Transverse colon (tissue), 4 donors: ENCODE data around the gene CFAP92. TPM values are rescaled to one million over a fixed set of nuclear protein-coding genes. Genes with fewer than 3 reads are reported as not detected.

Source experiments
- DNase-seq: peaks from one replicate; pipeline ENCODE4 v3.0.0-alpha.2; 2019
- H3K27ac ChIP-seq, 4 donors: fragments of 200-600 bp; sonication (generic); 2 replicates each; pipeline ENCODE4 v1.5.1; 2016 to 2018; ENCODE audit warnings: inconsistent platforms in 4 of 4
- H3K27me3 ChIP-seq: fragments of 200-600 bp; sonication (generic); 2 replicates; pipeline ENCODE4 v1.5.1; 2017; ENCODE audit warnings: inconsistent platforms
- H3K36me3 ChIP-seq, 4 donors: fragments of 200-600 bp; sonication (generic); 2 replicates each; pipeline ENCODE4 v1.5.1; 2017 to 2019; ENCODE audit warnings: inconsistent platforms in 4 of 4
- H3K4me1 ChIP-seq, 4 donors: fragments of 200-600 bp; sonication (generic); 2 replicates each; pipeline ENCODE4 v1.5.1; 2017 to 2020; ENCODE audit warnings: inconsistent platforms in 4 of 4
- H3K4me3 ChIP-seq, 4 donors: fragments of 200-600 bp; sonication (generic); 1 replicate in 1 of 4; 2 replicates in 3 of 4; pipeline versions ENCODE4 v1.5.1 to v1.6.1; 2017 to 2019; ENCODE audit warnings: inconsistent platforms in 4 of 4
- H3K9me3 ChIP-seq, 2 donors: fragments of 200-600 bp; sonication (generic); 2 replicates each; pipeline ENCODE4 v1.5.1; 2017 to 2019; ENCODE audit warnings: inconsistent platforms in 2 of 2
- CTCF ChIP-seq, 5 experiments: fragments of 200-600 bp in 3 of 5; fragments of 450-650 bp in 2 of 5; sonication (generic) in 3 of 5; IDR thresholded peaks; 1 replicate in 2 of 5; 2 replicates in 3 of 5; pipeline ENCODE4 v1.5.1; 2016 to 2017; ENCODE audit warnings: antibody characterized with exemption in 5 of 5, inconsistent platforms in 3 of 5, mild to moderate bottlenecking in 2 of 5, moderate library complexity in 1 of 5
- EP300 ChIP-seq: sonication (generic); formaldehyde crosslinking; IDR thresholded peaks from one replicate; pipeline ENCODE4 v1.6.1; 2017; ENCODE audit warnings: antibody characterized with exemption, low read depth
- POLR2A ChIP-seq: fragments of 450-650 bp; IDR thresholded peaks from one replicate; pipeline ENCODE4 v1.6.1; 2016; ENCODE audit warnings: antibody characterized with exemption, mild to moderate bottlenecking, moderate library complexity
- POLR2AphosphoS5 ChIP-seq, 3 donors: sonication (generic); formaldehyde crosslinking; IDR thresholded peaks; one replicate each; pipeline ENCODE4 v1.6.1; 2016; ENCODE audit warnings: antibody characterized with exemption in 3 of 3
- WGBS, 2 donors: methylation state at CpG; one replicate each; pipeline ENCODE4 v1.1.5; 2018; ENCODE audit warnings: low coverage in 1 of 2; 5-methylcytosine and 5-hydroxymethylcytosine counted together
- in situ Hi-C, 4 donors: fragments of 200-750 bp; cut with MboI; loops; one replicate each; pipeline versions ENCODE4 v1.15.0 to v1.15.1; 2017; ENCODE audit warnings: low sequenced_read_pairs in 3 of 4, low pct_ligation_motif_present in 1 of 4, low pct_unique_long_range_greater_than_20kb in 1 of 4
- intact Hi-C: fragments of 100-400 bp; cut with DNase I; formaldehyde crosslinking; loops from one replicate; pipeline ENCODE4 v1.15.1; 2023; ENCODE audit warnings: low total_unique reads
- total RNA-seq, 4 donors: library from RNA; depleted of rRNA; stranded (reverse); fragments of >200 nt; gene quantifications; one replicate each; pipeline ENCODE4 v1.1.0, GENCODE V29; 2016

Gene CFAP92
- total RNA-seq, 4 donors from 2014 or later = 0.95 to 1.2 TPM; not detected in 2

- no peak for DNase-seq
- in situ Hi-C loops (no loop called here), intact Hi-C loops (no loop called here)
- 83 to 89% methylated on average over 2 to 3 of the region's 3 CpGs for WGBS, 2 donors
- Histone ChIP-seq H3K27me3 (no peaks in the 10 kb centered on the region), H3K36me3 (no peaks in the 10 kb centered on the region), H3K27ac (peak overlapping the region in 2 of 4 donors; percentile 78 to 84), H3K4me1 (peaks cover 8 to 32% (median 26%) of the 10 kb centered on the region in 4 donors), H3K9me3 (no peaks in the 10 kb centered on the region), H3K4me3 (no peak overlapping the region)
- TF ChIP-seq POLR2A = no peak
- no peak for TF ChIP-seq POLR2AphosphoS5 (IDR thresholded peaks at IDR 0.05)
- no peak for TF ChIP-seq EP300
- no peak for TF ChIP-seq CTCF (IDR thresholded peaks at IDR 0.05)
Measured at GRCh38 chr3:129019266-129019665, 25.4 kb upstream of the CFAP92 start.

GRCh38 chr3:129018751-129019150 is 24.9 kb upstream of the CFAP92 start:
- Histone ChIP-seq H3K36me3 (no peaks in the 10 kb centered on the region), H3K27ac (peak overlapping the region; percentile 62 to 84 (median 80)), H3K4me3 (no peak overlapping the region), H3K9me3 (no peaks in the 10 kb centered on the region), H3K27me3 (no peaks in the 10 kb centered on the region), H3K4me1 (peaks cover 8 to 32% (median 26%) of the 10 kb centered on the region in 4 donors)
- intact Hi-C loops (no loop called here), in situ Hi-C loops (no loop called here)
- WGBS, 2 donors = 82 to 83% methylated on average over 3 to 9 of the region's 9 CpGs
- no peak for DNase-seq
- TF ChIP-seq POLR2A = no peak
- TF ChIP-seq EP300 = no peak
- no peak for TF ChIP-seq POLR2AphosphoS5 (IDR thresholded peaks at IDR 0.05)
- TF ChIP-seq CTCF (IDR thresholded peaks at IDR 0.05) = no peak

GRCh38 chr3:129018271-129018670 is 24.4 kb upstream of the CFAP92 start:
- TF ChIP-seq POLR2A (no peak), EP300 (no peak), POLR2AphosphoS5 (IDR thresholded peaks at IDR 0.05) (no peak), CTCF (IDR thresholded peaks at IDR 0.05) (no peak)
- Histone ChIP-seq H3K27me3 (no peaks in the 10 kb centered on the region), H3K36me3 (no peaks in the 10 kb centered on the region), H3K27ac (peak overlapping the region; percentile 62 to 84 (median 80)), H3K4me3 (no peak overlapping the region), H3K4me1 (peaks cover 8 to 32% (median 26%) of the 10 kb centered on the region in 4 donors), H3K9me3 (no peaks in the 10 kb centered on the region)
- no peak for DNase-seq
- in situ Hi-C loops = no loop called here
- intact Hi-C loops = no loop called here
- WGBS, 2 donors = 67 to 71% methylated on average over 2 of the region's 2 CpGs

- in situ Hi-C loops = no loop called here
- 39 to 50% methylated on average over 4 to 7 of the region's 7 CpGs for WGBS, 2 donors
- H3K36me3 ChIP-seq = no peaks in the 10 kb centered on the region
- peaks cover 8 to 32% (median 26%) of the 10 kb centered on the region in 4 donors for H3K4me1 ChIP-seq
- DNase-seq = no peak
- intact Hi-C loops = no loop called here
- no peaks in the 10 kb centered on the region for H3K9me3 ChIP-seq
- no peaks in the 10 kb centered on the region for H3K27me3 ChIP-seq
- TF ChIP-seq POLR2A (peak; percentile 1), POLR2AphosphoS5 (IDR thresholded peaks at IDR 0.05) (no peak), EP300 (no peak)
- peak overlapping the region; percentile 62 to 84 (median 80) for H3K27ac ChIP-seq
- no peak overlapping the region for H3K4me3 ChIP-seq
Measured at GRCh38 chr3:129017484-129017899, 23.6 kb upstream of the CFAP92 start.
